HCT116 (cell line): ENCODE results near the gene LACTBL1.

Experiments
- CTCF ChIP-seq, 3 experiments: fragments of 200-600 bp in 1 of 3; sonication (generic) in 1 of 3; IDR thresholded peaks in 2 of 3; conservative IDR thresholded peaks in 1 of 3; 2 replicates each; pipeline ENCODE4 v1.5.1; 2012 to 2017; ENCODE audit warnings: low read depth in 2 of 3, low read length in 2 of 3, antibody characterized with exemption in 1 of 3, borderline replicate concordance in 1 of 3, control low read depth in 1 of 3, mild to moderate bottlenecking in 1 of 3, mixed read lengths in 1 of 3, mixed run types in 1 of 3, moderate library complexity in 1 of 3; ENCODE audit not compliant: insufficient read depth in 1 of 3
- MAX ChIP-seq: IDR thresholded peaks from 2 replicates; pipeline ENCODE4 v1.6.1; 2012
- POLR2A ChIP-seq: IDR thresholded peaks from 2 replicates; pipeline ENCODE4 v1.7.0; 2011; ENCODE audit warnings: borderline replicate concordance; ENCODE audit not compliant: insufficient read depth, insufficient read length; ENCODE audit errors: extremely low read depth
- RAD21 ChIP-seq: IDR thresholded peaks from 2 replicates; pipeline ENCODE4 v1.6.1; 2012; ENCODE audit warnings: low read depth, mild to moderate bottlenecking
- TCF7L2 ChIP-seq: IDR thresholded peaks from 2 replicates; pipeline ENCODE4 v1.7.0; 2011; ENCODE audit warnings: borderline replicate concordance, inconsistent platforms; ENCODE audit not compliant: insufficient read depth, insufficient read length; ENCODE audit errors: extremely low read depth

GRCh38 chr1:23021834-23022233, 49.2 kb upstream of the LACTBL1 start:
- TF ChIP-seq CTCF (IDR thresholded peaks at IDR 0.05 in 2 of 3, conservative IDR thresholded peaks at IDR 0.05 in 1 of 3; ENCODE audit: borderline replicate concordance in 1 of 3, insufficient read depth in 1 of 3, low read depth in 2 of 3, low read length in 2 of 3) (no peak), RAD21 (no peak), POLR2A (no peak), MAX (no peak), TCF7L2 (no peak)
